Gastrocnemius medialis (tissue), 4 donors: ENCODE data around the gene TNS1. TPM values are rescaled to one million over a fixed set of nuclear protein-coding genes. Genes with fewer than 3 reads are reported as not detected.

Experiments
- ATAC-seq, 2 donors: fragments of 150-250 bp; one replicate each; pipeline ENCODE4 v1.9.1; 2016
- DNase-seq, 2 donors: peaks; one replicate each; pipeline ENCODE4 v3.0.0-alpha.2; 2019
- H3K27ac ChIP-seq, 4 donors: fragments of 200-600 bp; sonication (generic); 1 replicate in 1 of 4; 2 replicates in 3 of 4; pipeline ENCODE4 v1.5.1; 2016 to 2018; ENCODE audit warnings: mild to moderate bottlenecking in 2 of 4, moderate library complexity in 1 of 4
- H3K27me3 ChIP-seq, 3 donors: fragments of 200-600 bp; sonication (generic) in 2 of 3; 1 replicate in 1 of 3; 2 replicates in 2 of 3; pipeline versions ENCODE4 v1.5.1 to v1.6.0; 2016 to 2019; ENCODE audit warnings: mild to moderate bottlenecking in 1 of 3, moderate library complexity in 1 of 3
- H3K36me3 ChIP-seq, 2 donors: fragments of 200-600 bp; sonication (generic) in 1 of 2; one replicate each; pipeline ENCODE4 v1.5.1; 2017 to 2018
- H3K4me1 ChIP-seq, 2 donors: fragments of 200-600 bp; sonication (generic) in 1 of 2; one replicate each; pipeline ENCODE4 v1.5.1; 2016 to 2017; ENCODE audit warnings: mild to moderate bottlenecking in 2 of 2
- H3K4me3 ChIP-seq, 4 donors: fragments of 200-600 bp; sonication (generic) in 3 of 4; 1 replicate in 1 of 4; 2 replicates in 3 of 4; pipeline ENCODE4 v1.5.1; 2016 to 2019; ENCODE audit warnings: mild to moderate bottlenecking in 2 of 4
- H3K9me3 ChIP-seq, 3 donors: fragments of 200-600 bp; sonication (generic) in 2 of 3; 1 replicate in 1 of 3; 2 replicates in 2 of 3; pipeline ENCODE4 v1.5.1; 2016 to 2019
- CTCF ChIP-seq, 5 experiments: fragments of 450-650 bp in 3 of 5; fragments of 200-600 bp in 2 of 5; sonication (generic) in 2 of 5; IDR thresholded peaks in 4 of 5; conservative IDR thresholded peaks in 1 of 5; 1 replicate in 4 of 5; 2 replicates in 1 of 5; pipeline ENCODE4 v1.5.1; 2016 to 2019; ENCODE audit warnings: antibody characterized with exemption in 5 of 5, mild to moderate bottlenecking in 3 of 5, moderate library complexity in 3 of 5
- POLR2A ChIP-seq, 2 donors: fragments of 450-650 bp; IDR thresholded peaks; one replicate each; pipeline ENCODE4 v1.6.1; 2017; ENCODE audit warnings: antibody characterized with exemption in 2 of 2, mild to moderate bottlenecking in 2 of 2, moderate library complexity in 2 of 2
- in situ Hi-C, 4 donors: fragments of 200-750 bp; cut with MboI; loops; one replicate each; pipeline versions ENCODE4 v1.15.0 to v1.8.0; 2017; ENCODE audit warnings: low sequenced_read_pairs in 4 of 4
- intact Hi-C: fragments of 100-400 bp; cut with DNase I; formaldehyde crosslinking; loops from one replicate; pipeline ENCODE4 v1.15.1; 2023; ENCODE audit warnings: low total_unique reads
- total RNA-seq, 4 donors: library from RNA; depleted of rRNA; stranded (reverse); fragments of >200 nt; gene quantifications; one replicate each; pipeline versions ENCODE4 v1.1.0 to v1.2.3, GENCODE V29; 2016

Gene TNS1
- total RNA-seq, 4 donors from 2014 or later, result 407 to 670 (median 484) TPM

- intact Hi-C loops, result no loop called here
- Histone ChIP-seq H3K4me1 (peaks cover 52 to 73% of the 10 kb centered on the region in 2 donors), H3K4me3 (no peak overlapping the region), H3K27me3 (no peaks in the 10 kb centered on the region), H3K9me3 (no peaks in the 10 kb centered on the region), H3K36me3 (no peaks in the 10 kb centered on the region), H3K27ac (peak overlapping the region; percentile 66 to 82 (median 77))
- DNase-seq, result no peak
- ATAC-seq, result no peak
- in situ Hi-C loops, result no loop called here
- TF ChIP-seq CTCF (IDR thresholded peaks at IDR 0.05 in 4 of 5, conservative IDR thresholded peaks at IDR 0.05 in 1 of 5), result no peak
Measured at GRCh38 chr2:217951521-217952247, 51.1 kb downstream of the TNS1 start.

GRCh38 chr2:217951091-217951490, 51.7 kb downstream of the TNS1 start:
- intact Hi-C loops (no loop called here), in situ Hi-C loops (no loop called here)
- H3K4me3 ChIP-seq, result no peak overlapping the region
- no peaks in the 10 kb centered on the region for H3K9me3 ChIP-seq
- TF ChIP-seq CTCF (IDR thresholded peaks at IDR 0.05 in 4 of 5, conservative IDR thresholded peaks at IDR 0.05 in 1 of 5) (no peak), POLR2A (IDR thresholded peaks at IDR 0.05) (no peak)
- peaks cover 49 to 72% of the 10 kb centered on the region in 2 donors for H3K4me1 ChIP-seq
- H3K36me3 ChIP-seq, result no peaks in the 10 kb centered on the region
- DNase-seq (no peak), ATAC-seq (no peak)
- no peaks in the 10 kb centered on the region for H3K27me3 ChIP-seq
- peak overlapping the region in 3 of 4 donors; percentile 66 to 82 (median 79) for H3K27ac ChIP-seq

GRCh38 chr2:217950401-217950871, 52.4 kb downstream of the TNS1 start:
- Histone ChIP-seq H3K4me3 (no peak overlapping the region), H3K27me3 (no peaks in the 10 kb centered on the region), H3K27ac (peak overlapping the region in 3 of 4 donors; percentile 34 to 82 (median 79)), H3K9me3 (no peaks in the 10 kb centered on the region), H3K4me1 (peaks cover 45 to 66% of the 10 kb centered on the region in 2 donors), H3K36me3 (no peaks in the 10 kb centered on the region)
- no peak for TF ChIP-seq POLR2A (IDR thresholded peaks at IDR 0.05)
- TF ChIP-seq CTCF (IDR thresholded peaks at IDR 0.05 in 4 of 5, conservative IDR thresholded peaks at IDR 0.05 in 1 of 5), result no peak
- intact Hi-C loops (no loop called here), in situ Hi-C loops (no loop called here)
- no peak for ATAC-seq
- no peak for DNase-seq

- Histone ChIP-seq H3K4me3 (no peak overlapping the region), H3K27ac (no peak overlapping the region), H3K4me1 (peaks cover 35 to 58% of the 10 kb centered on the region in 2 donors), H3K9me3 (no peaks in the 10 kb centered on the region), H3K27me3 (no peaks in the 10 kb centered on the region), H3K36me3 (no peaks in the 10 kb centered on the region)
- in situ Hi-C loops (no loop called here), intact Hi-C loops (no loop called here)
- no peak for ATAC-seq
- TF ChIP-seq CTCF (IDR thresholded peaks at IDR 0.05 in 4 of 5, conservative IDR thresholded peaks at IDR 0.05 in 1 of 5) (no peak), POLR2A (IDR thresholded peaks at IDR 0.05) (no peak)
- DNase-seq, result no peak
Measured at GRCh38 chr2:217949447-217949846, 53.3 kb downstream of the TNS1 start.
